GM15510 (cell line): ENCODE measurements around the gene NUDT22.

Source experiments
- POLR2A ChIP-seq: IDR thresholded peaks from 3 replicates; pipeline ENCODE4 v1.6.1; 2011; ENCODE audit warnings: borderline replicate concordance; ENCODE audit not compliant: insufficient read length; ENCODE audit errors: extremely low read depth

Gene NUDT22

GRCh38 chr11:64263021-64263946 is 37.2 kb downstream of the NUDT22 start:
- TF ChIP-seq POLR2A, result no peak

- TF ChIP-seq POLR2A, result no peak
These were observed 37.9 kb downstream of the NUDT22 start for GRCh38 chr11:64263947-64264317.

- TF ChIP-seq POLR2A, result no peak
These were observed 38.3 kb downstream of the NUDT22 start for GRCh38 chr11:64264371-64264852.

GRCh38 chr11:64265176-64266160 is 39.4 kb downstream of the NUDT22 start:
- TF ChIP-seq POLR2A, result no peak

GRCh38 chr11:64266339-64266738 is 40.3 kb downstream of the NUDT22 start:
- TF ChIP-seq POLR2A, result no peak

- no peak for TF ChIP-seq POLR2A
These were observed 41.3 kb downstream of the NUDT22 start for GRCh38 chr11:64267207-64267945.

GRCh38 chr11:64268025-64268892 is 42.2 kb downstream of the NUDT22 start:
- no peak for TF ChIP-seq POLR2A

GRCh38 chr11:64268893-64269539 is 42.9 kb downstream of the NUDT22 start:
- TF ChIP-seq POLR2A, result no peak

- TF ChIP-seq POLR2A, result peak; percentile 53
These were observed 43.6 kb downstream of the NUDT22 start for GRCh38 chr11:64269540-64270220.

- TF ChIP-seq POLR2A, result no peak
These were observed 49.1 kb downstream of the NUDT22 start for GRCh38 chr11:64275031-64275800.

GRCh38 chr11:64275841-64276240 is 49.8 kb downstream of the NUDT22 start:
- no peak for TF ChIP-seq POLR2A
